NB4 (cell line): Measurements from ENCODE around the gene ETNPPL.

Source experiments
- DNase-seq: peaks from one replicate; pipeline ENCODE4 v3.0.0; 2010; ENCODE audit warnings: low read depth
- H3K4me3 ChIP-seq: one replicate; pipeline ENCODE4 v1.5.1; 2011; ENCODE audit warnings: mild to moderate bottlenecking, low read depth, low read length, moderate library complexity
- MYC ChIP-seq: IDR thresholded peaks from 2 replicates; pipeline ENCODE4 v1.6.1; 2011; ENCODE audit warnings: low read depth, low read length
- POLR2A ChIP-seq: IDR thresholded peaks from 2 replicates; pipeline ENCODE4 v1.6.1; 2011; ENCODE audit warnings: mild to moderate bottlenecking; ENCODE audit not compliant: insufficient read length; ENCODE audit errors: extremely low read depth
- TF ChIP-seq, protein P1 (sequence below): IDR thresholded peaks from 2 replicates; pipeline ENCODE4 v1.6.1; 2011; ENCODE audit warnings: low read depth, low read length
- TF ChIP-seq, protein P2 (sequence below): IDR thresholded peaks from one replicate; pipeline ENCODE4 v1.5.1; 2012; ENCODE audit warnings: low read depth, low read length

The ETNPPL gene

GRCh38 chr4:108774809-108775530 is 12.1 kb upstream of the ETNPPL start:
- TF ChIP-seq MYC (no peak), POLR2A (no peak)
- TF ChIP-seq, protein P1, sequence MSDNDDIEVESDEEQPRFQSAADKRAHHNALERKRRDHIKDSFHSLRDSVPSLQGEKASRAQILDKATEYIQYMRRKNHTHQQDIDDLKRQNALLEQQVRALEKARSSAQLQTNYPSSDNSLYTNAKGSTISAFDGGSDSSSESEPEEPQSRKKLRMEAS: no peak
- TF ChIP-seq, protein P2, sequence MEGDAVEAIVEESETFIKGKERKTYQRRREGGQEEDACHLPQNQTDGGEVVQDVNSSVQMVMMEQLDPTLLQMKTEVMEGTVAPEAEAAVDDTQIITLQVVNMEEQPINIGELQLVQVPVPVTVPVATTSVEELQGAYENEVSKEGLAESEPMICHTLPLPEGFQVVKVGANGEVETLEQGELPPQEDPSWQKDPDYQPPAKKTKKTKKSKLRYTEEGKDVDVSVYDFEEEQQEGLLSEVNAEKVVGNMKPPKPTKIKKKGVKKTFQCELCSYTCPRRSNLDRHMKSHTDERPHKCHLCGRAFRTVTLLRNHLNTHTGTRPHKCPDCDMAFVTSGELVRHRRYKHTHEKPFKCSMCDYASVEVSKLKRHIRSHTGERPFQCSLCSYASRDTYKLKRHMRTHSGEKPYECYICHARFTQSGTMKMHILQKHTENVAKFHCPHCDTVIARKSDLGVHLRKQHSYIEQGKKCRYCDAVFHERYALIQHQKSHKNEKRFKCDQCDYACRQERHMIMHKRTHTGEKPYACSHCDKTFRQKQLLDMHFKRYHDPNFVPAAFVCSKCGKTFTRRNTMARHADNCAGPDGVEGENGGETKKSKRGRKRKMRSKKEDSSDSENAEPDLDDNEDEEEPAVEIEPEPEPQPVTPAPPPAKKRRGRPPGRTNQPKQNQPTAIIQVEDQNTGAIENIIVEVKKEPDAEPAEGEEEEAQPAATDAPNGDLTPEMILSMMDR: no peak
- H3K4me3 ChIP-seq: no peak overlapping the region
- no peak for DNase-seq

GRCh38 chr4:108772402-108772801 is 9.5 kb upstream of the ETNPPL start:
- no peak for DNase-seq
- H3K4me3 ChIP-seq: no peak overlapping the region
- TF ChIP-seq POLR2A (no peak), MYC (no peak)
- TF ChIP-seq, protein P1: no peak
- TF ChIP-seq, protein P2: no peak

- H3K4me3 ChIP-seq: no peak overlapping the region
These were observed 3.2 kb upstream of the ETNPPL start for GRCh38 chr4:108766058-108766457.

GRCh38 chr4:108763986-108764385 is 1.1 kb upstream of the ETNPPL start:
- TF ChIP-seq POLR2A (no peak), MYC (no peak)
- TF ChIP-seq, protein P1: no peak
- TF ChIP-seq, protein P2: no peak
- no peak for DNase-seq
- H3K4me3 ChIP-seq: no peak overlapping the region

More at GRCh38 chr4:108766058-108766457, 3.2 kb upstream of the ETNPPL start:
- DNase-seq: no peak
- TF ChIP-seq, protein P2: no peak
- TF ChIP-seq, protein P1: no peak
- TF ChIP-seq MYC (no peak), POLR2A (no peak)

DNA sequence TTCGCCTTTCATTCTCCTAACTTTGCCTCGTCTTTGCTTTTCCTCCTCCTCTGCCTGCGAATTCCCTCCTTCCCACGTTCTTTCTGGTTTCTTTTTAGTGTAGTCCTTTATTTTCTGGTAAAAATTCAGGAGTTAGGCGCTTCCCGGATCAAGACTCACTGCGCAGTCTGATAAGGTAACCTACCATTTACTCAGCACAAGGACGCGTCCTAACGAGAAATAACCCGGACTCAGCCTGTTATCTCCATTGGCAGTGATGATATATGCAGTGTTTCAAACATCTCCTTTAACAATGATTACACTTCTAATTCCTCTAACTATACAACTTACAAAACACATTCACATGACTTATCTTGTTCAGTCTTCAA is 357 bp upstream of the ETNPPL start:
- no peak for DNase-seq

More for the DNA sequence above, 357 bp upstream of the ETNPPL start:
- H3K4me3 ChIP-seq: no peak overlapping the region
- TF ChIP-seq, protein P2: no peak
- TF ChIP-seq, protein P1: no peak
- no peak for TF ChIP-seq MYC
- TF ChIP-seq POLR2A: no peak
